ENCODE results near the gene ETHE1. TPM values are rescaled to one million over a fixed set of nuclear protein-coding genes. Genes with fewer than 3 reads are reported as not detected.

The ETHE1 gene
- total RNA-seq, 1 experiment from 2014 or later = 19.0 TPM

DNA sequence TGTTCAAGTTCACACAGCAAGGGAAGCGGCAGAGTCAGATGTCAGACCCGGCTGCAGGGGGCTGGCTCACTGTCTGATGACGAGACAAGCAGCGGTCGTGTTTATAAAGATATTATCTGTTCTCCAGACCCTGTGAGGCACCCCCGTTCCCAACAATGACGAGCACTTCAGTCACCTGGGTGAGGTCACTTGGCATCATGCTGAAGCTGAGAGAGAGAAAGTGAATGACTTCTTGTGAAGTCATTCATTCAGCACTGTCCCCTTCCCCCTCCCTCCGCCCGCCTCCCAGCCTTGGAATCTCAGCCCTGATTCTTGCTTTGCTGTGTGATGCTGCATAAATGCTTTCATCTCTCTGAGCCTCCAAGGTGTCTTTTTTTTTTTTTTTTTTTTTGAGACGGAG, 56.7 kb downstream of the ETHE1 start:
- no peaks in the 10 kb centered on the region for H3K36me3 Mint-ChIP-seq
- no peak for DNase-seq (ENCODE audit: low spot score)
- H3K9me3 Mint-ChIP-seq = no peaks in the 10 kb centered on the region
- H3K27me3 Mint-ChIP-seq (ENCODE audit: low read depth) = peaks cover 52% of the 10 kb centered on the region
- POLR2A ChIA-PET = interaction anchor here (0.6 kb wide), 1 partner anchor 17 kb away, joined by 5 read pairs; no protein-coding TSS in a partner anchor
- H3K27ac Mint-ChIP-seq = no peak overlapping the region
- H3K4me1 Mint-ChIP-seq = peaks cover 3% of the 10 kb centered on the region; the same call in 1 of the 2 replicates
- ATAC-seq = no peak
- TF ChIP-seq JAZF1 (CRISPR knock-in tag; IDR thresholded peaks at IDR 0.05) (no peak), MYBL2 (CRISPR knock-in tag; IDR thresholded peaks at IDR 0.05) (no peak), FOXP1 (CRISPR knock-in tag; IDR thresholded peaks at IDR 0.05; ENCODE audit: borderline replicate concordance) (no peak)
- TF ChIP-seq, protein P1, sequence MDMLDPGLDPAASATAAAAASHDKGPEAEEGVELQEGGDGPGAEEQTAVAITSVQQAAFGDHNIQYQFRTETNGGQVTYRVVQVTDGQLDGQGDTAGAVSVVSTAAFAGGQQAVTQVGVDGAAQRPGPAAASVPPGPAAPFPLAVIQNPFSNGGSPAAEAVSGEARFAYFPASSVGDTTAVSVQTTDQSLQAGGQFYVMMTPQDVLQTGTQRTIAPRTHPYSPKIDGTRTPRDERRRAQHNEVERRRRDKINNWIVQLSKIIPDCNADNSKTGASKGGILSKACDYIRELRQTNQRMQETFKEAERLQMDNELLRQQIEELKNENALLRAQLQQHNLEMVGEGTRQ (CRISPR knock-in tag; IDR thresholded peaks at IDR 0.05) = no peak
- CTCF ChIA-PET = interaction anchor here (0.6 to 1.0 kb wide), 3 partner anchors 23 to 400 kb away, joined by 3 to 8 read pairs (median 5); no protein-coding TSS in a partner anchor
- no peak overlapping the region for H3K4me3 Mint-ChIP-seq

DNA sequence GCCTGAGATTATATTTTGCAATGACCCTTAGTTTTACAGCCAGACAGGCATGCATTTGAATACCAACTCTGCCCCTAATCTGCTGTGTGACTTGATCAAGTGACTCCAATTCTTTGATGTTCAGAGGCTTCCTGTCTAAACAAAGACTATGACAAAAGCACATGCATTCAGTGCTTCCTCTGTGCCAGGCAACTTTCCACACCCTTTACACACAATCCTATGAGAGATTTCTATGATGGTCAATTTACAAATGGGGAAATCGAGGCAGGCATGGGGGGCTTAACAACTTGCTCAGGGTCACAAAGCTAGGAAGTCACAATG, 57.9 kb downstream of the ETHE1 start:
- POLR2A ChIA-PET = no interaction called here
- CTCF ChIA-PET = no interaction called here

More for the DNA sequence above, 57.9 kb downstream of the ETHE1 start:
- Mint-ChIP-seq H3K27ac (no peak overlapping the region), H3K9me3 (no peaks in the 10 kb centered on the region), H3K4me1 (peaks cover 7% of the 10 kb centered on the region), H3K27me3 (ENCODE audit: low read depth) (peaks cover 57% of the 10 kb centered on the region), H3K36me3 (no peaks in the 10 kb centered on the region), H3K4me3 (no peak overlapping the region)
- TF ChIP-seq ESRRA (CRISPR knock-in tag; IDR thresholded peaks at IDR 0.05; ENCODE audit: borderline replicate concordance) (no peak), TEAD1 (CRISPR knock-in tag; IDR thresholded peaks at IDR 0.05) (no peak), ETV6 (CRISPR knock-in tag; IDR thresholded peaks at IDR 0.05) (no peak), TEAD4 (CRISPR knock-in tag; IDR thresholded peaks at IDR 0.05) (no peak), ATF6 (CRISPR knock-in tag; IDR thresholded peaks at IDR 0.05) (no peak), ZNF121 (CRISPR knock-in tag; IDR thresholded peaks at IDR 0.05) (no peak), SOX15 (CRISPR knock-in tag; IDR thresholded peaks at IDR 0.05) (no peak), FOXP4 (CRISPR knock-in tag; IDR thresholded peaks at IDR 0.05) (no peak), E2F1 (CRISPR knock-in tag; IDR thresholded peaks at IDR 0.05) (no peak), HMGA2 (CRISPR knock-in tag; IDR thresholded peaks at IDR 0.05) (no peak), TCF7 (CRISPR knock-in tag; IDR thresholded peaks at IDR 0.05; ENCODE audit: low read depth) (no peak), E2F4 (CRISPR knock-in tag; IDR thresholded peaks at IDR 0.05; ENCODE audit: borderline replicate concordance, low read depth) (no peak), ZNF263 (CRISPR knock-in tag; IDR thresholded peaks at IDR 0.05; ENCODE audit: low read depth) (no peak), ZNF396 (CRISPR knock-in tag; IDR thresholded peaks at IDR 0.05; ENCODE audit: borderline replicate concordance) (no peak)
- TF ChIP-seq, protein P2, sequence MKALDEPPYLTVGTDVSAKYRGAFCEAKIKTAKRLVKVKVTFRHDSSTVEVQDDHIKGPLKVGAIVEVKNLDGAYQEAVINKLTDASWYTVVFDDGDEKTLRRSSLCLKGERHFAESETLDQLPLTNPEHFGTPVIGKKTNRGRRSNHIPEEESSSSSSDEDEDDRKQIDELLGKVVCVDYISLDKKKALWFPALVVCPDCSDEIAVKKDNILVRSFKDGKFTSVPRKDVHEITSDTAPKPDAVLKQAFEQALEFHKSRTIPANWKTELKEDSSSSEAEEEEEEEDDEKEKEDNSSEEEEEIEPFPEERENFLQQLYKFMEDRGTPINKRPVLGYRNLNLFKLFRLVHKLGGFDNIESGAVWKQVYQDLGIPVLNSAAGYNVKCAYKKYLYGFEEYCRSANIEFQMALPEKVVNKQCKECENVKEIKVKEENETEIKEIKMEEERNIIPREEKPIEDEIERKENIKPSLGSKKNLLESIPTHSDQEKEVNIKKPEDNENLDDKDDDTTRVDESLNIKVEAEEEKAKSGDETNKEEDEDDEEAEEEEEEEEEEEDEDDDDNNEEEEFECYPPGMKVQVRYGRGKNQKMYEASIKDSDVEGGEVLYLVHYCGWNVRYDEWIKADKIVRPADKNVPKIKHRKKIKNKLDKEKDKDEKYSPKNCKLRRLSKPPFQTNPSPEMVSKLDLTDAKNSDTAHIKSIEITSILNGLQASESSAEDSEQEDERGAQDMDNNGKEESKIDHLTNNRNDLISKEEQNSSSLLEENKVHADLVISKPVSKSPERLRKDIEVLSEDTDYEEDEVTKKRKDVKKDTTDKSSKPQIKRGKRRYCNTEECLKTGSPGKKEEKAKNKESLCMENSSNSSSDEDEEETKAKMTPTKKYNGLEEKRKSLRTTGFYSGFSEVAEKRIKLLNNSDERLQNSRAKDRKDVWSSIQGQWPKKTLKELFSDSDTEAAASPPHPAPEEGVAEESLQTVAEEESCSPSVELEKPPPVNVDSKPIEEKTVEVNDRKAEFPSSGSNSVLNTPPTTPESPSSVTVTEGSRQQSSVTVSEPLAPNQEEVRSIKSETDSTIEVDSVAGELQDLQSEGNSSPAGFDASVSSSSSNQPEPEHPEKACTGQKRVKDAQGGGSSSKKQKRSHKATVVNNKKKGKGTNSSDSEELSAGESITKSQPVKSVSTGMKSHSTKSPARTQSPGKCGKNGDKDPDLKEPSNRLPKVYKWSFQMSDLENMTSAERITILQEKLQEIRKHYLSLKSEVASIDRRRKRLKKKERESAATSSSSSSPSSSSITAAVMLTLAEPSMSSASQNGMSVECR (CRISPR knock-in tag; IDR thresholded peaks at IDR 0.05; ENCODE audit: borderline replicate concordance) = no peak
- TF ChIP-seq, protein P3, sequence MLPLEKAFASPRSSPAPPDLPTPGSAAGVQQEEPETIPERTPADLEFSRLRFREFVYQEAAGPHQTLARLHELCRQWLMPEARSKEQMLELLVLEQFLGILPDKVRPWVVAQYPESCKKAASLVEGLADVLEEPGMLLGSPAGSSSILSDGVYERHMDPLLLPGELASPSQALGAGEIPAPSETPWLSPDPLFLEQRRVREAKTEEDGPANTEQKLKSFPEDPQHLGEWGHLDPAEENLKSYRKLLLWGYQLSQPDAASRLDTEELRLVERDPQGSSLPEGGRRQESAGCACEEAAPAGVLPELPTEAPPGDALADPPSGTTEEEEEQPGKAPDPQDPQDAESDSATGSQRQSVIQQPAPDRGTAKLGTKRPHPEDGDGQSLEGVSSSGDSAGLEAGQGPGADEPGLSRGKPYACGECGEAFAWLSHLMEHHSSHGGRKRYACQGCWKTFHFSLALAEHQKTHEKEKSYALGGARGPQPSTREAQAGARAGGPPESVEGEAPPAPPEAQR (CRISPR knock-in tag; IDR thresholded peaks at IDR 0.05) = no peak
- TF ChIP-seq, protein P4, sequence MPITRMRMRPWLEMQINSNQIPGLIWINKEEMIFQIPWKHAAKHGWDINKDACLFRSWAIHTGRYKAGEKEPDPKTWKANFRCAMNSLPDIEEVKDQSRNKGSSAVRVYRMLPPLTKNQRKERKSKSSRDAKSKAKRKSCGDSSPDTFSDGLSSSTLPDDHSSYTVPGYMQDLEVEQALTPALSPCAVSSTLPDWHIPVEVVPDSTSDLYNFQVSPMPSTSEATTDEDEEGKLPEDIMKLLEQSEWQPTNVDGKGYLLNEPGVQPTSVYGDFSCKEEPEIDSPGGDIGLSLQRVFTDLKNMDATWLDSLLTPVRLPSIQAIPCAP (CRISPR knock-in tag; IDR thresholded peaks at IDR 0.05) = no peak
- no peak for DNase-seq (ENCODE audit: low spot score)
- no peak for ATAC-seq

Measured in WTC11 (cell line).